HG03095 (cell line): ENCODE measurements around the gene ZBTB45.
"Not testable (repeated sequence)": the region's sequence is repeated elsewhere in the genome, so short reads cannot be mapped to it uniquely, and the experiment has no call there.

ENCODE experiments used
- ATAC-seq: cut with Tn5 transposase; IDR thresholded peaks from one replicate; pipeline ENCODE4 v1.9.1; 2021; ENCODE audit warnings: moderate library complexity; ENCODE audit not compliant: unreplicated experiment

ZBTB45 gene

GRCh38 chr19:58477130-58477529, 42.5 kb downstream of the ZBTB45 start:
- no peak for ATAC-seq

GRCh38 chr19:58476498-58477015, 43.1 kb downstream of the ZBTB45 start:
- ATAC-seq, result no peak

- ATAC-seq, result peak; percentile 74
These were observed 43.7 kb downstream of the ZBTB45 start, which contains the start of gene ZNF446 for GRCh38 chr19:58475714-58476497. ZNF446 (plus strand) TSS chr19:58476352; CDS start chr19:58477219, 867 bp downstream.

- no peak for ATAC-seq
These were observed 44.5 kb downstream of the ZBTB45 start for GRCh38 chr19:58474997-58475713.

GRCh38 chr19:58474291-58474996, 45.2 kb downstream of the ZBTB45 start:
- no peak for ATAC-seq

- no peak for ATAC-seq
These were observed 45.8 kb downstream of the ZBTB45 start for GRCh38 chr19:58473775-58474174.

DNA sequence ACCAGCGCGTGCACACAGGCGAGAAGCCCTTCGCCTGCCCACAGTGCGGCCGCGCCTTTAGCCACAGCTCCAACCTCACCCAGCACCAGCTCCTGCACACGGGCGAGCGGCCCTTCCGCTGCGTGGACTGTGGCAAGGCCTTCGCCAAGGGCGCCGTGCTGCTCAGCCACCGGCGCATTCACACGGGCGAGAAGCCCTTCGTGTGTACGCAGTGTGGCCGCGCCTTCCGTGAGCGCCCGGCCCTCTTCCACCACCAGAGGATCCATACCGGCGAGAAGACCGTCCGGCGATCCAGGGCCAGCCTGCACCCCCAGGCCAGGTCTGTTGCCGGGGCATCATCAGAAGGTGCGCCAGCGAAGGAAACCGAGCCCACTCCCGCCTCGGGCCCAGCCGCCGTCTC, 47.9 kb downstream of the ZBTB45 start:
- no peak for ATAC-seq

GRCh38 chr19:58470837-58471543, 48.6 kb downstream of the ZBTB45 start:
- ATAC-seq, result not testable (repeated sequence)

DNA sequence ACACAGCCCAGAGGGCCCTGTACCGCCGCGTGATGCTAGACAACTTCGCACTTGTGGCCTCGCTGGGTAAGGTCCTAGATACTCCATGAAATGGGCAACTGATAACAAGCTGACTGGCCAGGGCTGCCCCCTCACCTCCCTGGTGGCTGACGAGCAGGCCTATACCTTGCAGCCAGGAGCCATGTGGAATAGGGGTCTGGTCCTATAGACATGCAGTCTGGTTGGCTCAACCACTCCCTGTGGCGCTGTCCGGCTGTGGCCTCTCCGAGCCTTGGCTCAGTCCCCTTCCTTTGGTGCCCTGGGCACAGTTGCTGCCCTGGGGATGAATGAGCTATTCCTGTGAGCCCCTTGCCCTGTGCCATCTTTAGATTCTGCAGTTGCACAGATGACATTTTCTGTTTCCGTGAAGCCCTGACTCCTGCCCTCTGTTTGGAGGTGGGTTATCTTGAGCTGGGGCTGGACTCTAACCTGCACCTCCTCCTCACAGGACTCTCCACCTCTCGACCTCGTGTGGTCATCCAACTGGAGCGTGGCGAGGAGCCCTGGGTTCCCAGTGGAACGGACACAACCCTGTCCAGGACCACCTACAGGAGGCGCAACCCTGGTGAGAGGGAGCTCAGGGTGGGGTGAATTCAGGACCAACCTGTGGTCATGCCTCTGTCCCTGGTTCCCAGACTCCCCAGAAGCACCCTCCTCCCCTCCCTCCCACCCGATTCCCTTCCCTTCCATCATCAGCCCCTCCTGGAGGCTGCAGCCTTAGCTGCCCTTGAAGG, 50.2 kb downstream of the ZBTB45 start:
- no peak for ATAC-seq

DNA sequence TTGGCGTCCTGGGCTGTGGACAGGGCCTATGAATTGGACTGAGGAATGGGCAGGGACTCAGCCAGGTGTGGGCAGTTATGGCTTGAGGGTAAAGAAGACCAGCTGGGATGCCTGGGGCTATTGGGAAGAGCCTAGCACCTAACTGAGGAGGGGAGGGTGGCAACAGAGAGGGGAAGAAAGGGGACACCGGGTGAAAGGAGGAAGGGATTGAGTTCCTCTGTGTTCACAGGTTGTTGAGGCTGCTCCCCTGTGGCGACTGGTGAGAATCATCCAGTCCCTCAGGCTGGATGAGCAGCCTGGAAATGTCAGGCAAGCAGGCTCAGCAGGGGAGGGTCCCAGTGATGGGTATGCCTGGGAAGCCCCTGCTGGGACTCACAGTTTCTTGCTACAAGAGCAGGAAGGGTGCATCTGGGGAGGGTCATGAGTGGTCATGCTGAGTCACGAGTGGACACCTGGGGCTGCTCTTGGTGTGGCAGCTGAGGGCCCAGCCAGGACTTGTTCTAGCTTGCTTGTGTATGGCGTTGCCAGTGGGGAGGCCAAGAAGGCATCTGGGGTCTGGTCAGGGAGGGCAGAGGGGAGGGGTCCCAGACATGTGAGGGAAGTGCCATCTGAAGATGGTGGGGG, 51.3 kb downstream of the ZBTB45 start:
- ATAC-seq, result no peak

DNA sequence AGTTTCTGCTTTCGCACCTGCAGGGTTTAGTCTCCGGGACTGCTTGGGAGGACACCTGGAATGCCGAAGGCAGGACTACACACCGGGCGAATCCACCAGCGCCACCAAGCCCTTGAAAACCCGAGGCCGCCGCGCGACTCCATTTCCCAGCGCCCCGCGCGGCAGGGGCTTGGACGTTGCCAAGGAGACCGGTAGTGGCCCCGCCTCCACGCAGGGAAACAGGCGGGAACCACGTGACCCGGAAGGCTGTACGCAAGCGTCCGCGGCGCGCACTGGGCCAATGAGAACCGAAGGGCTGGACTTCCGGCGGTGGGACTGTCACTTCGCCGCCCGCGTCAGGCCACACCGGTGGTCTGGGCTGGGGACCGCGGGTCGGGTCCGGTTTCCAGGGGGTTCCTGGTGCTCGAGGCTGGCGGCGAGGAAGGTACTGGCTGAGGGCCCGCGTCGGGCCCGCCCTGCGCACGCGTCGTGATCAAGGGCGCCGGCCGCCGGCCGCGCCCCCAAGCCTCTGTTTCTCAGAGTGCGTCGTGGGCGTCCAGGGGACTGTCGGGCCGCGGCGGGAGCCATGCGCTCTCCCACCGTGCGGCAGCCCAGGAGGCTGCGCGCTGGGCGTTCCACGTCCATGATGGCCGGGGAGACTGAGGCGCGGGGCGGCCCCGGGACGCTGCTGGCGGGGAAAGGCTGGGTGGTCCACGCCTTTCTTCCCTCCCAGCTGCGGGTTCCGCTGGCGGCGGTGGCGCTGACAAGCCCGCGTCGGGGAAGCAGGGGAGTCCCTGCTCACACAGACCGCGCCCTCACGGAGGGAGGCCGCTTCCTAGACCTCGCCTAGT, 52.6 kb downstream of the ZBTB45 start, which contains the start of gene ZNF324:
Gene ZNF324, plus strand, starts transcription at position 321 of the 830 bp plus-strand sequence. CDS start 2,106 bp downstream, outside the sequence.
- ATAC-seq, result peak; percentile 76

DNA sequence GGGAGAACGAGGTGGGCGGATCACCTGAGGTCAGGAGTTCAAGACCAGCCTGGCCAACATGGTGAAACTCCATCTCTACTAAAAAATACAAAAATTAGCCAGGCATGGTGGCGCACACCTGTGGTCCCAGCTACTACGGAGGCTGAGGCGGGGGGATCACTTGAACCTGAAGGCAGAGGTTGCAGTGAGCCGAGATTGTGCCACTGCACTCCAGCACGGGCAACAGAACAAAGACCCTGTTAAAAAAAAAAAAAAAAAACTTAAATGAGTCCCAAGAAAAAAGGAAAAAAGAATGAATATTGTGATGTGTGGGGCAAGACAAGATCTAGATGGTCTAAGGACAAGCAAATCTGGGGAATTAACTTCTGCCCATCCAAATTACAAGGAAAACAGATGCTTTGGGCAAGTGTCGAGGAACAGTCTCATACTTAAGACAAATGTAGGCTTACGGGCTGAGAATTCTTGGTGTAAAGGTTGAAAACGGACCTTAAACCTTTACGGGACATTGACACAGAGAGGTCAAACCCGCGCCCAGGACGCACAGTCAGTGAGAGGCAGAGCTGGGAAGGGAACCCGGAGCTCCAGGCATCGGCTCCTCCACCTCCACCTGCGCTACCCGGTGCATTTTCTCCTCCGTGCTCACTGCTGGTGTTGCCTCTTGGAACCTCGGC, 53.4 kb downstream of the ZBTB45 start:
- no peak for ATAC-seq
